HFFc6 (cell line): ENCODE measurements around the gene NOL12. TPM values are rescaled to one million over a fixed set of nuclear protein-coding genes. Genes with fewer than 3 reads are reported as not detected.
"Not testable (repeated sequence)": the region's sequence is repeated elsewhere in the genome, so short reads cannot be mapped to it uniquely, and the experiment has no call there.

Experiments used
- DNase-seq: peaks from one replicate; pipeline ENCODE4 v3.0.0-alpha.2; 2018
- H3K27ac Mint-ChIP-seq: 2 replicates; pipeline ENCODE4 v1.8.0; 2020; ENCODE audit warnings: mild to moderate bottlenecking, mixed read lengths
- H3K27me3 Mint-ChIP-seq: 2 replicates; pipeline ENCODE4 v1.8.0; 2021; ENCODE audit warnings: mild to moderate bottlenecking, moderate library complexity, mixed read lengths; ENCODE audit not compliant: insufficient read depth
- H3K36me3 Mint-ChIP-seq: 2 replicates; pipeline ENCODE4 v1.8.0; 2021; ENCODE audit warnings: low read depth, mixed read lengths
- H3K4me1 Mint-ChIP-seq: 2 replicates; pipeline ENCODE4 v1.8.0; 2020; ENCODE audit warnings: low read depth, mixed read lengths
- H3K4me3 Mint-ChIP-seq: 2 replicates; pipeline ENCODE4 v1.8.0; 2020; ENCODE audit warnings: mild to moderate bottlenecking, moderate library complexity, mixed read lengths
- H3K9me3 Mint-ChIP-seq: 2 replicates; pipeline ENCODE4 v1.8.0; 2020; ENCODE audit warnings: mild to moderate bottlenecking, mixed read lengths
- total RNA-seq, 6 experiments: library from RNA; stranded (reverse); fragmentation: NEBNext Ultra II Directional; extraction: Animal tissue kit (Norgen Biotek cat#: 25700); gene quantifications; 2 replicates in 1 of 6; 3 replicates in 5 of 6; pipeline ENCODE4 v1.2.3, GENCODE V29; 2021
- TF ChIP-seq, protein P1 (sequence below): fragments of 200-600 bp; sonication (generic); IDR thresholded peaks from 2 replicates; pipeline ENCODE4 v1.5.0; 2021; ENCODE audit warnings: antibody characterized with exemption, mild to moderate bottlenecking

The NOL12 gene
- total RNA-seq, 6 experiments from 2014 or later, result 17.7 to 29.6 (median 26.9) TPM

DNA sequence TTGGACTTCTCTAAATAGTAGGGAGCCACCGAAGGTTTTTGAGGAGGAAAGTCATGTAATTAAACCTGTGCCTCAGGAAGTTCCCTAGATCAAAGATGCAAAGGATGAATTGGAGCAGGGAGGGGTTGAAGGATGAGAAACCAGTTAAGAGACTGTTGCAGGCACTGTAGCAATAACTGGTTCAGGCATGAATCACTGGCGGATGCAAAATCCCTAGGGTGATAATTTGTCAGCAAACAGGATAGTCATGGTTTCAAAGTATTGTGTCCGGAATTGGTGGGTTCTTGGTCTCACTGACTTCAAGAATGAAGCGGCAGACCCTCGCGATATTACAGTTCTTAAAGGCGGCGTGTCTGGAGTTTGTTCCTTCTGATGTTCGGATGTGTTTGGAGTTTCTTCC is 30.6 kb downstream of the NOL12 start:
- Mint-ChIP-seq H3K4me1 (peaks cover 10% of the 10 kb centered on the region), H3K9me3 (no peaks in the 10 kb centered on the region), H3K27ac (peak overlapping the region; percentile 39; the same call in 1 of the 2 replicates), H3K4me3 (no peak overlapping the region), H3K27me3 (peaks cover 10% of the 10 kb centered on the region), H3K36me3 (no peaks in the 10 kb centered on the region)
- TF ChIP-seq, protein P1, sequence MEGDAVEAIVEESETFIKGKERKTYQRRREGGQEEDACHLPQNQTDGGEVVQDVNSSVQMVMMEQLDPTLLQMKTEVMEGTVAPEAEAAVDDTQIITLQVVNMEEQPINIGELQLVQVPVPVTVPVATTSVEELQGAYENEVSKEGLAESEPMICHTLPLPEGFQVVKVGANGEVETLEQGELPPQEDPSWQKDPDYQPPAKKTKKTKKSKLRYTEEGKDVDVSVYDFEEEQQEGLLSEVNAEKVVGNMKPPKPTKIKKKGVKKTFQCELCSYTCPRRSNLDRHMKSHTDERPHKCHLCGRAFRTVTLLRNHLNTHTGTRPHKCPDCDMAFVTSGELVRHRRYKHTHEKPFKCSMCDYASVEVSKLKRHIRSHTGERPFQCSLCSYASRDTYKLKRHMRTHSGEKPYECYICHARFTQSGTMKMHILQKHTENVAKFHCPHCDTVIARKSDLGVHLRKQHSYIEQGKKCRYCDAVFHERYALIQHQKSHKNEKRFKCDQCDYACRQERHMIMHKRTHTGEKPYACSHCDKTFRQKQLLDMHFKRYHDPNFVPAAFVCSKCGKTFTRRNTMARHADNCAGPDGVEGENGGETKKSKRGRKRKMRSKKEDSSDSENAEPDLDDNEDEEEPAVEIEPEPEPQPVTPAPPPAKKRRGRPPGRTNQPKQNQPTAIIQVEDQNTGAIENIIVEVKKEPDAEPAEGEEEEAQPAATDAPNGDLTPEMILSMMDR, result no peak
- peak; percentile 55 for DNase-seq

DNA sequence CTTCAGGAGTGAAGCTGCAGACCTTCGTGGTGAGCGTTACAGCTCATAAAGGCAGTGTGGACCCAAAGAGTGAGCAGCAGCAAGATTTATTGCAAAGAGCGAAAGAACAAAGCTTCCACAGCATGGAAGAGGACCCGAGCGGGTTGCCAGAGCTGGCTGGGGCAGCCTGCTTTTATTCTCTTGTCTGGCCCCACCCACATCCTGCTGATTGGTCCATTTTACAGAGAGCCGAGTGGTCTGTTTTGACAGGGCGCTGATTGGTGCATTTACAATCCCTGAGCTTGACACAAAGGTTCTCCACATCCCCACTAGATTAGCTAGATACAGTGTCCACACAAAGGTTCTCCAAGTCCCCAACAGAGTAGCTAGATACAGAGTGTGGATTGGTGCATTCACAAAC is 31.1 kb downstream of the NOL12 start:
- not testable (repeated sequence) for DNase-seq, H3K4me1 Mint-ChIP-seq, H3K9me3 Mint-ChIP-seq, H3K36me3 Mint-ChIP-seq, H3K4me3 Mint-ChIP-seq, H3K27ac Mint-ChIP-seq
- peaks cover 10% of the 10 kb centered on the region for H3K27me3 Mint-ChIP-seq

DNA sequence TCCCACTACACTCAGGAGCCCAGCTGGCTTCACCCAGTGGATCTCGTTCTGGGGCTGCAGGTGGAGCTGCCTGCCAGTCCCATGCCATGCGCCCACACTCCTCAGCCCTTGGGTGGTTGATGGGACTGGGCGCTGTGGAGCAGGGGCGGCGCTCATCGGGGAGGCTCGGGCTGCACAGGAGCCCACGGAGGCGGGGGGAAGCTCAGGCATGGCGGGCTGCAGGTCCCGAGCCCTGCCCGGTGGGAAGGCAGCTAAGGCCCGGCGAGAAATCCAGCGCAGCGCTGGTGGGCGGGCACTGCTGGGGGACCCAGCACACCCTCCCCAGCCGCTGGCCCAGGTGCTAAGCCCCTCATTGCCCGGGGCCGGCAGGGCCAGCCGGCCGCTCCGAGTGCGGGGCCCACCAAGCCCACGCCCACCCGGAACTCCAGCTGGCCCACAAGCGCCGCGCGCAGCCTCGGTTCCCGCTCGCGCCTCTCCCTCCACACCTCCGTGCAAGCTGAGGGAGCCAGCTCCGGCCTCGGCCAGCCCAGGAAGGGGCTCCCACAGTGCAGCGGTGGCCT is 31.7 kb downstream of the NOL12 start:
- not testable (repeated sequence) for H3K36me3 Mint-ChIP-seq, H3K27ac Mint-ChIP-seq, H3K4me3 Mint-ChIP-seq, H3K9me3 Mint-ChIP-seq, H3K4me1 Mint-ChIP-seq, DNase-seq
- peaks cover 10% of the 10 kb centered on the region for H3K27me3 Mint-ChIP-seq

DNA sequence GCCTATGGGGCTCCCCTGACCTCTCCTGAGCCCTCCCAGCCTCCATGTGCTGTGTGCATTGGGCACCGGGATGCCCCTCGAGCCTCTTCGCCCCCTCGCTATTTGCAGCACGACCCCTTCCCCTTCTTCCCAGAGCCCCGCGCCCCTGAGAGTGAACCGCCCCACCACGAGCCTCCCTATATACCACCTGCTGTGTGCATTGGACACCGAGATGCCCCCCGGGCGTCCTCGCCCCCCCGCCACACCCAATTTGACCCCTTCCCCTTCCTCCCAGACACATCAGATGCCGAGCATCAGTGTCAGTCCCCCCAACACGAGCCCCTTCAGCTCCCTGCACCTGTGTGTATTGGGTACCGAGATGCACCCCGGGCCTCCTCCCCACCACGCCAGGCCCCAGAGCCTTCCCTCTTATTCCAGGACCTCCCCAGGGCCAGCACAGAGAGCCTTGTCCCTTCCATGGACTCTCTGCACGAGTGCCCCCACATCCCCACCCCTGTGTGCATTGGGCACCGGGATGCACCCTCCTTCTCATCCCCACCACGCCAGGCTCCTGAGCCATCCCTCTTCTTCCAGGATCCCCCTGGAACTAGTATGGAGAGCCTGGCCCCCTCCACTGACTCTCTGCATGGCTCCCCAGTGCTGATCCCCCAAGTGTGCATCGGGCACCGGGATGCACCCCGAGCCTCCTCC is 39.6 kb downstream of the NOL12 start:
- Mint-ChIP-seq H3K27ac (no peak overlapping the region), H3K4me1 (no peaks in the 10 kb centered on the region), H3K4me3 (no peak overlapping the region), H3K27me3 (peaks cover 10% of the 10 kb centered on the region), H3K9me3 (peaks cover 12% of the 10 kb centered on the region), H3K36me3 (peaks cover 16% of the 10 kb centered on the region)
- TF ChIP-seq, protein P1, result no peak
- DNase-seq, result no peak

DNA sequence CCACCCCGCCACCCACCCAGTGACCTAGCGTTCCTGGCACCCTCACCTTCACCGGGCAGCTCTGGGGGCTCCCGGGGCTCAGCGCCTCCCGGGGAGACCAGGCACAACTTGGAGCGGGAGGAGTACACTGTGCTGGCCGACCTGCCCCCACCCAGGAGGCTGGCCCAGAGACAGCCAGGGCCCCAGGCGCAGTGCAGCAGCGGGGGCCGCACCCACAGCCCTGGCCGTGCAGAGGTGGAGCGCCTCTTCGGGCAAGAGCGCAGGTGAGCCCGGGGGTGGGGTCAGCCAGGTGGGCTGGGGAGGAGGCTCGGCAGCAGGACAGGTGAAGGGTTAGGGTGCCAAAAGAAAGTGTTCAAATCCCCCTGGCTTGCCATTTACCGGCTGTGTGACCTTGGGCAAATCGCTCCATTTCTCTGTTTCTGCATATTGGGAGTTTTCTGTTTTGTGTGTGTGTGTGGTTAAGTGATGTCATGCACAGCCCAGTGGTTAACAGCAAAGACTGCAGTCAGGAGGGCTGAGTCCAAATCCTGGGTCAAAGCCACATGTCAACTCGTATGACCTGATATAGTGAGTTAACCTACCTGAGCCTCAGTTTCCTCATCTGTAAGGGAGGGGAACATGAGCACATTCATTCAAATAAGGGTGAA is 40.2 kb downstream of the NOL12 start:
- no peak overlapping the region for H3K4me3 Mint-ChIP-seq
- no peak overlapping the region for H3K27ac Mint-ChIP-seq
- H3K27me3 Mint-ChIP-seq, result peaks cover 12% of the 10 kb centered on the region
- DNase-seq, result no peak
- TF ChIP-seq, protein P1, result peak; percentile 50
- peaks cover 12% of the 10 kb centered on the region for H3K9me3 Mint-ChIP-seq
- H3K36me3 Mint-ChIP-seq, result peaks cover 16% of the 10 kb centered on the region
- H3K4me1 Mint-ChIP-seq, result no peaks in the 10 kb centered on the region

DNA sequence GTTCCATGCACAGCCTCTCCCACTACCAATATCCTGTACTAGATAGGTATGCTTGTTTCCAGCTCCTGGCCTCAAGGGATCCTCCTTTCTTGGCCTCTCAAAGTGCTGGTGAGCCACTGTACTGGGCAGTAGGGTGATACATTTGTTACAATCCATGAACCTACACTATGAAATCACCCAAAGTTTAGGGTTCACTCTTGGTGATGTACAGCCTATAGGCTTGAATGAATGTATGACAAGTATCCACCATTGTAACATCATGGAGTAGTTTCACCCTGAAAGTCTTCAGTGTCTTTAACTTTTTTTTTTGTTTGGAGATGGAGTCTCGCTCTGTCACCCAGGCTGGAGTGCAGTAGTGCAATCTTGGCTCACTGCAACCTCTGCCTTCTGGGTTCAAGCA is 42.5 kb downstream of the NOL12 start:
- peaks cover 12% of the 10 kb centered on the region for H3K36me3 Mint-ChIP-seq
- peaks cover 12% of the 10 kb centered on the region for H3K9me3 Mint-ChIP-seq
- DNase-seq, result no peak
- no peak overlapping the region for H3K4me3 Mint-ChIP-seq
- peaks cover 10% of the 10 kb centered on the region for H3K27me3 Mint-ChIP-seq
- TF ChIP-seq, protein P1, result no peak
- no peak overlapping the region for H3K27ac Mint-ChIP-seq
- no peaks in the 10 kb centered on the region for H3K4me1 Mint-ChIP-seq
